Brain microvascular endothelial cell (primary cell): Measurements from ENCODE around the gene VMP1.
"Not testable (repeated sequence)": the region's sequence is repeated elsewhere in the genome, so short reads cannot be mapped to it uniquely, and the experiment has no call there.

Experiments used
- DNase-seq: peaks from one replicate; pipeline ENCODE4 v3.0.0-alpha.2; 2020
- H3K27ac ChIP-seq: fragments of 250-450 bp; sonication (Bioruptor Pico); 2 replicates; pipeline ENCODE4 v1.5.1; 2020; ENCODE audit warnings: mild to moderate bottlenecking, moderate library complexity
- H3K27me3 ChIP-seq: fragments of 250-450 bp; sonication (Bioruptor Pico); replicated peaks from 2 replicates; pipeline ENCODE4 v1.5.1; 2020; ENCODE audit warnings: mild to moderate bottlenecking
- H3K36me3 ChIP-seq: fragments of 250-450 bp; sonication (Bioruptor Pico); replicated peaks from 2 replicates; pipeline ENCODE4 v1.5.1; 2020; ENCODE audit warnings: mild to moderate bottlenecking
- H3K4me3 ChIP-seq: 2 replicates; pipeline ENCODE4 v1.5.1; 2011; ENCODE audit warnings: low read depth, mild to moderate bottlenecking, control low read depth, low read length, moderate library complexity
- CTCF ChIP-seq: IDR thresholded peaks from 2 replicates; pipeline ENCODE4 v1.5.1; 2011; ENCODE audit warnings: low read depth, mild to moderate bottlenecking, moderate library complexity, low read length, control low read depth, inconsistent platforms; ENCODE audit errors: missing control alignments
- in situ Hi-C: cut with HindIII; loops from 2 replicates; pipeline ENCODE4 v1.10.0; 2017; ENCODE audit warnings: low sequenced_read_pairs, low pct_ligation_motif_present

The VMP1 gene

GRCh38 chr17:59756236-59756818, 48.9 kb downstream of the VMP1 start:
- no peak for TF ChIP-seq CTCF
- peak overlapping the region; percentile 96 for H3K27ac ChIP-seq
- in situ Hi-C loops: no loop called here
- no peak overlapping the region for H3K4me3 ChIP-seq
- H3K27me3 ChIP-seq: no peaks in the 10 kb centered on the region
- DNase-seq: peak; percentile 82
- no peaks in the 10 kb centered on the region for H3K36me3 ChIP-seq

GRCh38 chr17:59757043-59757442, 49.6 kb downstream of the VMP1 start:
- DNase-seq: no peak
- no peak for TF ChIP-seq CTCF
- H3K27ac ChIP-seq: peak overlapping the region; percentile 96

GRCh38 chr17:59757470-59757869, 50.0 kb downstream of the VMP1 start:
- no peak for DNase-seq
- no peak overlapping the region for H3K4me3 ChIP-seq
- in situ Hi-C loops: no loop called here
- H3K36me3 ChIP-seq: no peaks in the 10 kb centered on the region
- TF ChIP-seq CTCF: no peak
- no peaks in the 10 kb centered on the region for H3K27me3 ChIP-seq
- peak overlapping the region; percentile 96 for H3K27ac ChIP-seq

More at GRCh38 chr17:59757043-59757442, 49.6 kb downstream of the VMP1 start:
- Histone ChIP-seq H3K36me3 (no peaks in the 10 kb centered on the region), H3K27me3 (no peaks in the 10 kb centered on the region), H3K4me3 (no peak overlapping the region)
- in situ Hi-C loops: no loop called here

- Histone ChIP-seq H3K4me3 (no peak overlapping the region), H3K27me3 (no peaks in the 10 kb centered on the region), H3K27ac (peak overlapping the region; percentile 36), H3K36me3 (no peaks in the 10 kb centered on the region)
- no peak for TF ChIP-seq CTCF
- no peak for DNase-seq
- in situ Hi-C loops: no loop called here
These were observed 50.5 kb downstream of the VMP1 start for GRCh38 chr17:59757881-59758385.

- H3K27me3 ChIP-seq, in situ Hi-C loops, H3K36me3 ChIP-seq, H3K4me3 ChIP-seq, DNase-seq, H3K27ac ChIP-seq: not testable (repeated sequence)
These were observed 51.7 kb downstream of the VMP1 start for GRCh38 chr17:59758998-59759651.

GRCh38 chr17:59760160-59760559, 52.7 kb downstream of the VMP1 start:
- in situ Hi-C loops: no loop called here
- Histone ChIP-seq H3K27ac (no peak overlapping the region), H3K27me3 (no peaks in the 10 kb centered on the region), H3K36me3 (no peaks in the 10 kb centered on the region), H3K4me3 (no peak overlapping the region)
- no peak for DNase-seq
- TF ChIP-seq CTCF: no peak
